ENCODE data around the gene PARD3B. TPM values are rescaled to one million over a fixed set of nuclear protein-coding genes. Genes with fewer than 3 reads are reported as not detected.

The PARD3B gene
- total and polyA plus RNA-seq, 7 donors = 3.2 to 64.0 (median 42.5) TPM

DNA sequence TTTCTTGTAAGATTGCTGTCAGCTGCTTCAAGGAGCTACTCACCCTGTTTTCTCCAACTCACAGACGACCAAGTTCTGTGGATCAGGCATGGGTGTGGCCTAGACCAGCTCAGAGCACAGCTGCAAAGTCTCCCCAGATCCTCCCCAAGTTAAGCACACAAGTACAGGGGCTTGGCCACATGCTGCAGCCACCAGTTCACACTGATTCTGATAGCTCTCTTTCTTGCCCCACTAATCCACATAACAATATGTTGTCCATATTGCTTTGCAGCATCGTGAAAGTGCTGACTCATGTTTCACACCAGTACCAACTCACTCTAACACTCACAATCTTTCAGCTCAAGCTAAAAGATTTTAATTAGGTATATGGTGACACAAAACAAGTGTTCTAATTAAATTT lies 437.0 kb downstream of the PARD3B start:
- H3K27ac ChIP-seq = no peak overlapping the region
- no peak overlapping the region for H3K4me3 ChIP-seq
- no peaks in the 10 kb centered on the region for H3K9me3 ChIP-seq
- no peaks in the 10 kb centered on the region for H3K27me3 ChIP-seq
- no peak for TF ChIP-seq EP300 (IDR thresholded peaks at IDR 0.05)
- TF ChIP-seq POLR2A (IDR thresholded peaks at IDR 0.05) = no peak
- no peak for TF ChIP-seq POLR2AphosphoS5 (IDR thresholded peaks at IDR 0.05)
- TF ChIP-seq, protein P1, sequence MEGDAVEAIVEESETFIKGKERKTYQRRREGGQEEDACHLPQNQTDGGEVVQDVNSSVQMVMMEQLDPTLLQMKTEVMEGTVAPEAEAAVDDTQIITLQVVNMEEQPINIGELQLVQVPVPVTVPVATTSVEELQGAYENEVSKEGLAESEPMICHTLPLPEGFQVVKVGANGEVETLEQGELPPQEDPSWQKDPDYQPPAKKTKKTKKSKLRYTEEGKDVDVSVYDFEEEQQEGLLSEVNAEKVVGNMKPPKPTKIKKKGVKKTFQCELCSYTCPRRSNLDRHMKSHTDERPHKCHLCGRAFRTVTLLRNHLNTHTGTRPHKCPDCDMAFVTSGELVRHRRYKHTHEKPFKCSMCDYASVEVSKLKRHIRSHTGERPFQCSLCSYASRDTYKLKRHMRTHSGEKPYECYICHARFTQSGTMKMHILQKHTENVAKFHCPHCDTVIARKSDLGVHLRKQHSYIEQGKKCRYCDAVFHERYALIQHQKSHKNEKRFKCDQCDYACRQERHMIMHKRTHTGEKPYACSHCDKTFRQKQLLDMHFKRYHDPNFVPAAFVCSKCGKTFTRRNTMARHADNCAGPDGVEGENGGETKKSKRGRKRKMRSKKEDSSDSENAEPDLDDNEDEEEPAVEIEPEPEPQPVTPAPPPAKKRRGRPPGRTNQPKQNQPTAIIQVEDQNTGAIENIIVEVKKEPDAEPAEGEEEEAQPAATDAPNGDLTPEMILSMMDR (IDR thresholded peaks at IDR 0.05) = no peak
- 32 to 34% methylated on average over 2 of the region's 2 CpGs for WGBS, 2 donors
- intact Hi-C loops (cut with DNase I) = no loop called here
- no peak for DNase-seq
- H3K4me1 ChIP-seq = peaks cover 0 to 21% (median 16%) of the 10 kb centered on the region in 4 donors
- H3K36me3 ChIP-seq = no peaks in the 10 kb centered on the region

DNA sequence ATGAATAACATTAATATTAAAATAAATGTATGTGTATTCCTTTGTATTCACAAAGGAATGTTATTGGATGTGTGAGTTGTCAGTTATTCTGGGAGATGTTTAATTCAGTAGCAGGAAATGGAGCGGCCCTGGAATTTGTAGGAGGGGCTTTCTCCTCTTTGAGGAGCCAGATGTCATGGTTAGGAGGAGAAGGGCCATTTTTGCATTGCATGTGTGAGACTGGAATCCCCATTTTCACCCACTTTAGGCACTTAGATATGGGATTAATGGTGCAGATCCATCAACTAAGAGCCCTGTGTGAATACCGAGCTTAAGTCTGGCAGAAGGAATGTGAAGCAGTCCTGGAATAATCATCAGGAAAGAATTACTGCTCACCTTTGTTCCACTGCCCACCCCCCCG lies 439.2 kb downstream of the PARD3B start:
- TF ChIP-seq EP300 (IDR thresholded peaks at IDR 0.05) = no peak
- no peak for DNase-seq
- H3K9me3 ChIP-seq = no peaks in the 10 kb centered on the region
- no peaks in the 10 kb centered on the region for H3K36me3 ChIP-seq
- H3K4me1 ChIP-seq = peaks cover 0 to 21% (median 16%) of the 10 kb centered on the region in 4 donors
- 96% methylated on average over 3 of the region's 3 CpGs for WGBS, 2 donors
- H3K27me3 ChIP-seq = no peaks in the 10 kb centered on the region
- H3K4me3 ChIP-seq = no peak overlapping the region
- intact Hi-C loops (cut with DNase I) = no loop called here
- H3K27ac ChIP-seq = no peak overlapping the region

DNA sequence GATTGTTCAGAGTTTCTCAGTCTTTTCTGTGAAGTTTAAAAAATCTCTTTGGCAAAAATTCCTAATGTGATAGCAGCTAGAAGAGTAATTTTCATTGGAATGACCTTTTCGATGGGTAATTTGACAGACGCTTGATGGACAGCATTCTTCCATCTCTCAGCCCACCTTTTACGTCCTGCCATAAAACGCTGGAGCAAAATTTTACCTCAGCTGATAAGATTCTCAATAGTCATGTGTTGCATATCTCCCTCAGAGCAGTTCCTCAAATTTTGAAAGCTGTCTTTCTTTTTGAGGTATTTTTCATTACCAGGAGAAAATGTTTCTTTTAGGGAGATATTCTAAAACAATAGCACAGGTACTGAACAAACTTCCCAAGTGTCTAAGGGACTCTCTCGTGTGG lies 441.4 kb downstream of the PARD3B start:
- H3K4me1 ChIP-seq = peaks cover 0 to 18% (median 15%) of the 10 kb centered on the region in 4 donors
- no peak overlapping the region for H3K27ac ChIP-seq
- TF ChIP-seq, protein P1 (IDR thresholded peaks at IDR 0.05) = no peak
- no peak for TF ChIP-seq POLR2AphosphoS5 (IDR thresholded peaks at IDR 0.05)
- no peak for TF ChIP-seq EP300 (IDR thresholded peaks at IDR 0.05)
- H3K27me3 ChIP-seq = no peaks in the 10 kb centered on the region
- no peaks in the 10 kb centered on the region for H3K36me3 ChIP-seq
- WGBS, 2 donors = 67 to 78% methylated on average over 5 of the region's 5 CpGs
- no peak overlapping the region for H3K4me3 ChIP-seq
- H3K9me3 ChIP-seq = no peaks in the 10 kb centered on the region
- no peak for DNase-seq
- intact Hi-C loops (cut with DNase I) = no loop called here

DNA sequence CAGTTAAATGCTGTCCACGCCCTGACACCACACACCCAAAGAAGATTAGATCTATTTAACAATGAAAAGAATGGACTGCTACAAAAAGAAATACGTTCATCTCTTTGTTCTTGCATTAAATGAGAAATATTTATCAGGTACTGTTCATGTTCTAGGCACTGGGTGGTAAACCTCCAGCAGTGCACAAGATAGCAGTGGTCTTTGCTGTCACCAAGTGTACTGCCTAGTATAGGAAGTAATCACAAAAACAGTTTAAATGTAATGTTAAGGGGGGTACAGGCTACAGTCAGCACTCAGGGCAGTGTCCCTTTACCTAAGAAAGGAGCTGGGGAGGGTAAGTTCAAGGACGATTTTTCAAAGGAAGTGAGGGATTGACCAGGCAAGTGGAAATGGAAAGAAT lies 443.6 kb downstream of the PARD3B start:
- intact Hi-C loops (cut with DNase I) = no loop called here
- Histone ChIP-seq H3K27me3 (no peaks in the 10 kb centered on the region), H3K36me3 (no peaks in the 10 kb centered on the region), H3K4me3 (no peak overlapping the region), H3K27ac (no peak overlapping the region), H3K9me3 (no peaks in the 10 kb centered on the region), H3K4me1 (peaks cover 0 to under 1% (median 0%) of the 10 kb centered on the region in 4 donors)
- no peak for TF ChIP-seq POLR2A (IDR thresholded peaks at IDR 0.05)
- TF ChIP-seq EP300 (IDR thresholded peaks at IDR 0.05) = no peak
- TF ChIP-seq POLR2AphosphoS5 (IDR thresholded peaks at IDR 0.05) = no peak
- TF ChIP-seq, protein P1 (IDR thresholded peaks at IDR 0.05) = no peak
- DNase-seq = no peak
- 73 to 83% methylated on average over 3 of the region's 3 CpGs for WGBS, 2 donors

DNA sequence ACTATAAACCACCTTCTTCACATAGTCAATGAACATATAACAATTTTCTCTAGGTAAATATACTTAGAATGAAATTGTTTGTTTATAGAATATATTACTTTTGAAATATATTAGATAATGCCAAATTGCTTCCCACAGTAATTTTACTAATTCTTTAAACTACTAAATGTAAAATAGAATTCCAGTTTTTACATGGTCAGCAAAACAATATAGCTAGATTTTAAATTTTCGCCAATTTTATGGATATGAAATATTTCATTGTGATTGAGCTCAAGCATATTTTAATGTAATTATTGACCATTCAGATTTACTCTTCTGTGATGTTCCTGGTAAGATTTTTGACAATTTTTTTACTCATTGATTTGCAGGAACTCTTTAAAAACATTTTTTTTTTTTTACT lies 444.6 kb downstream of the PARD3B start:
- Histone ChIP-seq H3K9me3 (no peaks in the 10 kb centered on the region), H3K4me3 (no peak overlapping the region), H3K36me3 (no peaks in the 10 kb centered on the region), H3K27me3 (no peaks in the 10 kb centered on the region), H3K4me1 (no peaks in the 10 kb centered on the region), H3K27ac (no peak overlapping the region)
- TF ChIP-seq POLR2A (IDR thresholded peaks at IDR 0.05) (no peak), EP300 (IDR thresholded peaks at IDR 0.05) (no peak)
- TF ChIP-seq, protein P1 (IDR thresholded peaks at IDR 0.05) = no peak
- 97 to 99% methylated on average over 1 of the region's 1 CpG for whole genome bisulfite sequencing, 2 donors
- no peak for DNase-seq
- intact Hi-C loops (cut with DNase I) = no loop called here

All from sigmoid colon (tissue), 7 donors.